T-helper 1 cell treated with Interleukin-12 subunit alpha and Interleukin-12 subunit beta and Interleukin-4 antibody, amounts not matched to agents 30 μg/mL and 1 μg/mL, for 36 hours (primary cell): ENCODE data around the gene PRRT2.

Source experiments
- H3K27ac Mint-ChIP-seq: one replicate; pipeline ENCODE4 v1.8.0; 2021; ENCODE audit warnings: mild to moderate bottlenecking, mixed read lengths
- H3K27me3 Mint-ChIP-seq: one replicate; pipeline ENCODE4 v1.8.0; 2021; ENCODE audit warnings: low read depth, mixed read lengths
- H3K36me3 Mint-ChIP-seq: one replicate; pipeline ENCODE4 v1.8.0; 2021; ENCODE audit warnings: low read depth, mixed read lengths
- H3K4me1 Mint-ChIP-seq: one replicate; pipeline ENCODE4 v1.8.0; 2021; ENCODE audit warnings: low read depth, mixed read lengths
- H3K4me3 Mint-ChIP-seq: one replicate; pipeline ENCODE4 v1.8.0; 2021; ENCODE audit warnings: mild to moderate bottlenecking, moderate library complexity, mixed read lengths
- H3K9me3 Mint-ChIP-seq: one replicate; pipeline ENCODE4 v1.8.0; 2021; ENCODE audit warnings: mixed read lengths

The PRRT2 gene

DNA sequence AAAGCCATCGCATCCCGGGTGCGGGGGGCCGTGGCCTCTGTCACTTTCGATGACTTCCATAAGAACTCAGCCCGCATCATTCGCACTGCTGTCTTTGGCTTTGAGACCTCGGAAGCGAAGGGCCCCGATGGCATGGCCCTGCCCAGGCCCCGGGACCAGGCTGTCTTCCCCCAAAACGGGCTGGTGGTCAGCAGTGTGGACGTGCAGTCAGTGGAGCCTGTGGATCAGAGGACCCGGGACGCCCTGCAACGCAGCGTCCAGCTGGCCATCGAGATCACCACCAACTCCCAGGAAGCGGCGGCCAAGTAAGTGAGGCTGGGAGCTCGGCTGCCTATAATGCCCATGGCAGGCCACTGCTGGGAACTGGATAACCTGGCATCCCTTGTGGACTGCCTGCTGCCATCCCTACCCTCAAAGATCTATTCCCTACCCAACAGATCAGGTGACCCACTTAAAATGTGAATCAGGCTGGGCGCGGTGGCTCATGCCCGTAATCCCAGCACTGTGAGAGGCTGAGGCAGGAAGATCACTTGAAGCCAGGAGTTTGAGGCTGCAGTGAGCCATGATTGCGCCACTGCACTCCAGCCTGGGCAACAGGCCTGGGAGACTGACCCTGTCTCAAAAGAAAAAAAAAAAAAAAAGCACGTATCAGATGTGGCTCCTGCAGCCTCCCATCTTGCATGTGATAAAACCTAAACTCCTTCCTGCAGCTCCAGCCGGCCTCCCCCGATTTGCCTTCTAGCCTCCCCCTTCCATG lies 32.8 kb downstream of the PRRT2 start:
- no peaks in the 10 kb centered on the region for H3K27me3 Mint-ChIP-seq

DNA sequence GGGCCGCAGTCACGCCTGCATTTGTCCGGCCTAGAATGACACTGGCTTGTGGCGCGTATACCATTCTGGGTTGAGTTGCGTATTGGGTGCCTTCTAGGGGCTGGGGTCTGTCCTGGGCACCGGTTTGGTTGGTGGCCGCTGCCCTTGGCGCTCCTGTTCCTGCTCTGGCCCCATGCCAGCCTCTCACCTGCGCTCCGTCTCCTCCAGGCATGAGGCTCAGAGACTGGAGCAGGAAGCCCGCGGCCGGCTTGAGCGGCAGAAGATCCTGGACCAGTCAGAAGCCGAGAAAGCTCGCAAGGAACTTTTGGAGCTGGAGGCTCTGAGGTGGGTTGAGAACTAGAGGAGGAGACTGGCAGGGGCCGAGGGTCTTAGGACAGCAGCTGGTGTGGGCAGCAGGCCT lies 33.7 kb downstream of the PRRT2 start:
- no peaks in the 10 kb centered on the region for H3K27me3 Mint-ChIP-seq
- H3K4me1 Mint-ChIP-seq, result peaks cover 2% of the 10 kb centered on the region
- no peak overlapping the region for H3K27ac Mint-ChIP-seq
- H3K36me3 Mint-ChIP-seq, result peaks cover 33% of the 10 kb centered on the region
- no peak overlapping the region for H3K4me3 Mint-ChIP-seq
- H3K9me3 Mint-ChIP-seq, result no peaks in the 10 kb centered on the region

More for the DNA sequence above, 32.8 kb downstream of the PRRT2 start:
- H3K36me3 Mint-ChIP-seq, result peaks cover 32% of the 10 kb centered on the region
- H3K9me3 Mint-ChIP-seq, result no peaks in the 10 kb centered on the region
- no peak overlapping the region for H3K27ac Mint-ChIP-seq
- peaks cover 2% of the 10 kb centered on the region for H3K4me1 Mint-ChIP-seq
- H3K4me3 Mint-ChIP-seq, result no peak overlapping the region

DNA sequence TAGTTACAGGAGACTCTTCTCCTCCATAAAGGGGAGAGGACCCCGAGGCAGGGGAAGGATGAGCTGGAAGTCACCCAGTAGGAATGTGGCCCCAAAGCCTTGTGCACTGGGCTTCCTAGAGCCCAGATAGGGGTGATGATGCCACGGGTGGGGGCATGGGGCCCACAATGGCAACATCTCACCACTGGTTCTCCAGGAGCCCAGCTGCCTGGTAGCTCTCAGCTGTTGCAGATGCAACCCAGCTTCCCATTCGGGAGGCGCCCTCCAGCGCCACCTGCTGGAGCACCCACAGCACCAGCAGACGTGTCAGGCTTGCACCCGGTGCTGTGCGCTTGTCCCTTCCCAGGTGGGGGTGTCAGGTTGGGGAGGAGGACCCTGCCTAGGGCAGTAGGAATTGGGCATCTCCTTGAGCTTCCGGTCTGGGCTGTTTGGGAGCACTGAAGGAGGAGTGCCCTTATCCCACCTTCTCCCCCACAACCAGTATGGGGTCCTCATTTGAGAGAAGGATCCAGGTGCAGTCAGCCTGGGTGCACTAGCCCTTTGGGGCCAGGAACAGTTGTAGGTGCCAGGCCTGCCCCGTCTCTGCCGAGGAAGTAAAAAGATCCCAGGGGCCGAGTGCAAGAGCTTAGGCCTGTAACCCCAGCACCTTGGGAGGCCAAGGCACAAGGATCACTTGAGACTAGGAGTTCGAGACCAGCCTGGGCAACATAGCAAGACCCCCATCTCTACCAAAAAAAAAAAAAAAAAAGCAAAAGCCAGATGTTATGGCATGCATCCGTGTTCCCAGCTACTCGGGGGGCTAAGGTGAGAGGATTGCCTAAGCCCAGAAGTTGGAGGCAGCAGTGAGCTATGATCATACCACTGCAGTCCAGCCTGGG lies 36.7 kb downstream of the PRRT2 start:
- Mint-ChIP-seq H3K4me3 (no peak overlapping the region), H3K27ac (peak overlapping the region; percentile 41), H3K9me3 (no peaks in the 10 kb centered on the region), H3K27me3 (no peaks in the 10 kb centered on the region), H3K4me1 (peaks cover 2% of the 10 kb centered on the region), H3K36me3 (peaks cover 33% of the 10 kb centered on the region)

DNA sequence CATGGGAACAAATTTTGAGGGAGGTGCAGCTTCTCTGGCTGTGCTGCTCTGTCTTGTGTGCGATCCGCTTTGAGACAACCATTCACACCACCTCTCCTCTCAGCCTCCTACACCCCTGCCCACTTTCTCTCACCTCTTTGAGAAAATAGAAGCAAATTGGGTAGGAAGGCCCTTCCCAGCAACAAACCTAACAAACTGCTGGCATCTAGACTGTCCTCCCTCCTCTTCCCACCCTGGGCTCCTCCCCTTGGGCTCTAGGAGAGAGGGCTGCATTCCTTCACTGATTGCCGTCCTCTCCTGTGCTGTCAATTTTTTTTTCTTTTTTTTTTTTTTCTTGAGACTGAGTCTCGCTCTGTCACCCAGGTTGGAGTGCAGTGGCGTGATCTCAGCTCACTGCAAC lies 37.5 kb downstream of the PRRT2 start:
- Mint-ChIP-seq H3K4me1 (peaks cover 2% of the 10 kb centered on the region), H3K4me3 (no peak overlapping the region)

DNA sequence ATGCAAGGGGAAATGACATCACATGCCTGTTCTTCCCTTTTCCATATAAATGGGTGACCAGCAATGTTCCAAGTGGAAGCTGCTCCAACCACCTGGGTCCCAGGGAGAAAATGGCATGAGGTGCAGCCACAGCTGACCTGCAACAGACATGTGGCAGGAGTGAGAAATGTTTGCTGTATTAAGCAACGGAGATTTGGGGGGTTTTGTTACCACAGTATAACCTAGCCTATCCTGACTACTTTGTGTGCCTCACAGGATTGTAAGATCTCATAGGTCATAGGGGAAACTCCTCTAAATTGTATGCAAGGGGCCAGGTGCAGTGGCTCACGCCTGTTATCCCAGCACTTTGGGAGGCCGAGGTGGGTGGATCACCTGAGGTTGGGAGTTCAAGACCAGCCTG lies 39.0 kb downstream of the PRRT2 start:
- Mint-ChIP-seq H3K4me3 (no peak overlapping the region), H3K36me3 (peaks cover 23% of the 10 kb centered on the region), H3K4me1 (peaks cover 4% of the 10 kb centered on the region), H3K27me3 (no peaks in the 10 kb centered on the region), H3K27ac (no peak overlapping the region), H3K9me3 (no peaks in the 10 kb centered on the region)

More for the DNA sequence above, 37.5 kb downstream of the PRRT2 start:
- Mint-ChIP-seq H3K9me3 (no peaks in the 10 kb centered on the region), H3K27me3 (no peaks in the 10 kb centered on the region), H3K36me3 (peaks cover 30% of the 10 kb centered on the region), H3K27ac (no peak overlapping the region)

DNA sequence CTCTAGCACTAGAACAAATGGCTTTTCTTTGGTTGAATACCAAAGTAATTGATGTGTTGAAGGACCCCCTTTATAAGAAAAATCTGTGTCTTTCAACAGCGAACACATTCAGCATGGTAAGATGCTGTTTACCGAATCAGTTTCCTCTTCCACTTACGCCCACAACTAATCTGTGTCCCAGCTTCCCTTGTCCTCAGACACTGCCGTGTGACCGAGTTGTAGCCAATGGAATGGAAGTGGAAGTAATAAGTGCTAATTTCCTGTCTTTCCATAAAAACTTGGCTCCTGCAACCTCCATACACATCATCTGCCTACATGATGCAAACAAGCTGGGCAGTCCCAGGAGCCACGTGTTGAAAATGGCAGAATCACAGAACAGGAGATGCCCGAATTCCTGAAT lies 40.7 kb downstream of the PRRT2 start:
- no peak overlapping the region for H3K27ac Mint-ChIP-seq
- H3K27me3 Mint-ChIP-seq, result no peaks in the 10 kb centered on the region
- H3K4me1 Mint-ChIP-seq, result peaks cover 4% of the 10 kb centered on the region
- H3K36me3 Mint-ChIP-seq, result peaks cover 19% of the 10 kb centered on the region
- H3K4me3 Mint-ChIP-seq, result no peak overlapping the region
- H3K9me3 Mint-ChIP-seq, result no peaks in the 10 kb centered on the region

DNA sequence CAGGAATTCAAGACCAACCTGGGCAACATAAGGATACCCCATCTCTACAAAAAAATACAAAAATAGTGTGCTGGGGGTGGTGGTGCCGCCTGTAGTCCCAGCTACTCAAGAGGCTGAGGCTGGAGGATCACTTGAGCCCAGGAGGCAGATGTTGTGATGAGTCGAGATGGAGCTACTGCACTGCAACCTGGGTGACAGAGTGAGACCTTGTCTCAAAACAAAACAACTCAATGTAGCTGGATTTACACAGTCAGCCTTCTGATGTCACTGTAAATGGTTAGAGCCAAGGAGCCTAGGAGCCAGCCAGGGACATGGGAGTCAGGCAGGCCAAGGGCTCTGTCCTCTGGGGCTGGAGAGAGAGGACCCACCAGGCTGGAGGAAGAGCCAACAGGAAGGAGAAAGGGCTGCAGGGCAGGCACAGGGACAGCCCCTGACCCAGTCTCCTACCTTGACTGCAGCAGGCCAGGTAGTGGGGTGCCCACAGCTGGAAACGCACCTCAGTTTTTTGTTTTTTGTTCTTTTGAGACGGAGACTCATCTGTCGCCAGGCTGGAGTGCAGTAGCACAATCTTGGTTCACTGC lies 42.6 kb downstream of the PRRT2 start:
- H3K9me3 Mint-ChIP-seq, result no peaks in the 10 kb centered on the region

DNA sequence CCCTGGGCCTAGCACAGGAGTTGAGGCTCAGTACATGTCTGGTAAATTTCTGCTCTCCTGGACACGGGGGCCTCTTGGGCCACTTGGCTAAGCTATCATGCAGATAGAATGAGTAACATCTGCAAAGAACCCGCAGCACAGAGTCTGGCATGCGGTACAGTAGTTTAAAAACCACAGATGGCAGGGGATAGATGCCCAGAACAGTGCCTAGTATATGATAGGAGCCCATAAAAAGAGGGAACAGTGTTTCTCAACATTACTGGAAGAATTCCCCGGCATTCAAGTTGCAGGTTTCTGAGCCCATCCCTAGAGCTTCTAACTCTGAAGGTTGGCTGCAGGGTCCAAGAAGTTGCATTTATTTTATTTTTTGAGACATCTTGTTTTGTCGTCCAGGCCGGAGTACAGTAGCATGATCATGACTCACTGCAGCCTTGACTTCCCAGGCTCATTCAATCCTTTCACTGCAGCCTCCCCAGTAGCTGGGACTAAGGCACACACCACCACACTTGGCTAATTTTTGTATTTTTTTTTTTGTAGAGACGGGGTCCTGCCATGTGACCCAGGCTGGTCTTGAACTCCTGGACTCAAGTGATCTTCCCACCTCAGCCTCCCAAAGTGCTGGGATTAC lies 45.3 kb downstream of the PRRT2 start:
- peaks cover 19% of the 10 kb centered on the region for H3K36me3 Mint-ChIP-seq
- H3K27me3 Mint-ChIP-seq, result no peaks in the 10 kb centered on the region
- no peak overlapping the region for H3K27ac Mint-ChIP-seq
- H3K9me3 Mint-ChIP-seq, result no peaks in the 10 kb centered on the region
- H3K4me3 Mint-ChIP-seq, result no peak overlapping the region
- H3K4me1 Mint-ChIP-seq, result peaks cover 8% of the 10 kb centered on the region

More for the DNA sequence above, 42.6 kb downstream of the PRRT2 start:
- H3K36me3 Mint-ChIP-seq, result peaks cover 17% of the 10 kb centered on the region
- no peak overlapping the region for H3K27ac Mint-ChIP-seq
- no peaks in the 10 kb centered on the region for H3K27me3 Mint-ChIP-seq
- H3K4me3 Mint-ChIP-seq, result no peak overlapping the region
- peaks cover 2% of the 10 kb centered on the region for H3K4me1 Mint-ChIP-seq

DNA sequence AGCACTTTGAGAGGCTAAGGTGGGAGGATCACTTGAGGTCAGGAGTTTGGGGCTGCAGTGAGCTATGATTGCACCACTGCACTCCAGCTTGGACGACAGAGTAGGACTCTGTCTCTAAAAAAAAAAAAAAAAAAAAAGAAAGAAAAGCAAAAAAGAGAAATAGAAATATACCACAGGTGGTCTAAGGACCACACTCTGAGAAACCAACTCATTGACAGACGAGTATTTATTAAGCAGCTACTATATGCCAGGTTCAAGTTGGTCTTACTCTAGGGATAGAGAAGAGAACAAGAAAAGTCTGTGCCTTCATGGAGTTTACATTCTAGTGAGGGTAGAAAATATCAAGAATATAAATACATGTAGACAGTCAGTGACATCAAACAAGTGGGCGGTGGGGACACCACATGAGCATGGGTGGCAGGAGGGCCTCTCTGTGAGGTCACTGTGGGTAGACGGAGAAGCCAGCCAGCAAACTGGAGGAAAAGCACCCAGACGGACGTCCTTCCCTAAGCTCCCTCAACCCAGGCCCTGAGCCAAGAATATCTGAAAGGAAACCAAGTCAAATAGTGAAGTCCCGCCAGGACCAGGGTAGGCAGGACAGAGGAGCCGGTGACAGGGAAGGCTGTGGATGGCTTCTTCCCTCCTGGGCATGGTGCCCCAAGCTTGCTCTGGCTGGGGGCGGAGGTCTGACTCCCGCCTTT lies 46.3 kb downstream of the PRRT2 start:
- Mint-ChIP-seq H3K27ac (no peak overlapping the region), H3K27me3 (no peaks in the 10 kb centered on the region), H3K4me1 (peaks cover 8% of the 10 kb centered on the region), H3K9me3 (no peaks in the 10 kb centered on the region), H3K36me3 (peaks cover 19% of the 10 kb centered on the region), H3K4me3 (no peak overlapping the region)

DNA sequence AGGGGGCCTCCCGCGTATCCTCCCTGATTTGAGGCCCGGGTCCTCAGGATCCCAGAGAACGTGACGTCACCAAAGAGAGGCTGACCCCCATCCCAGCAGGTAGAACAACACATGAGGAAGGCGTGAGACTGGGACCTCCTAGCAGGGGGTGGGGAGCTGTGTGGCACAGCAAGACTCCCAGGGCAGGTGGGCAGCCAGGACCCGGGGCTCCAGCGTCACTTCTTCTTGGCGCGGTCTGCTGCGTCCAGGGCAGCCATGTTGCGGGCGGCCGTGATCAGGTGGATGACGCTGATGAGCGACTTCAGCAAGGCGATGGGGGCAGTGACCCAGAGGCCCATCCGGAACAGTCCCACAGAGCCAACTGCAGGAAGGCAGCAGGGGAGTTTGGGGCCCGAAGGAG lies 47.0 kb downstream of the PRRT2 start:
- peaks cover 19% of the 10 kb centered on the region for H3K36me3 Mint-ChIP-seq
- no peaks in the 10 kb centered on the region for H3K9me3 Mint-ChIP-seq
- H3K27ac Mint-ChIP-seq, result no peak overlapping the region
- no peaks in the 10 kb centered on the region for H3K27me3 Mint-ChIP-seq
- peaks cover 12% of the 10 kb centered on the region for H3K4me1 Mint-ChIP-seq
- no peak overlapping the region for H3K4me3 Mint-ChIP-seq

DNA sequence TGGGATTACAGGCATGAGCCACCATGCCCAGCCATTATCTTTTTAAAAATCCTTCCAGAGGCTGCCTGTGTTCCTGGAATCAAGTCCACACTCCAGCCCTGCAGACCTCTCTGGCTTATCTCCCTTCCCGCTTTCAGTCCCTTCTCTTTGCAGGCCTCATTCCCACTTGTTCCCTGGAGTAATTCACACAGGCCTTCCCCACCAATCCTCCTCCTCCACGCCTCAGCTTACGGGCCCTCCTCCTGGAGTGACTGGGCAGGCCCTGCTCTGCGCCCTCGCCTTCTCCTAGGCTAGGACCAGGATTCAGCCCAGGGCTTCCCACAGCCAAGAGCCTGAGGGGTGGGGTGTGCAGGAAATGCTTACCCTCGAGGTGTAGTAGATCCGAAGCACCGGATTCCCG lies 48.2 kb downstream of the PRRT2 start:
- H3K9me3 Mint-ChIP-seq, result no peaks in the 10 kb centered on the region
- peaks cover 19% of the 10 kb centered on the region for H3K36me3 Mint-ChIP-seq
- no peaks in the 10 kb centered on the region for H3K27me3 Mint-ChIP-seq
- H3K4me3 Mint-ChIP-seq, result peak overlapping the region; percentile 98
- H3K4me1 Mint-ChIP-seq, result peaks cover 10% of the 10 kb centered on the region
- H3K27ac Mint-ChIP-seq, result no peak overlapping the region

DNA sequence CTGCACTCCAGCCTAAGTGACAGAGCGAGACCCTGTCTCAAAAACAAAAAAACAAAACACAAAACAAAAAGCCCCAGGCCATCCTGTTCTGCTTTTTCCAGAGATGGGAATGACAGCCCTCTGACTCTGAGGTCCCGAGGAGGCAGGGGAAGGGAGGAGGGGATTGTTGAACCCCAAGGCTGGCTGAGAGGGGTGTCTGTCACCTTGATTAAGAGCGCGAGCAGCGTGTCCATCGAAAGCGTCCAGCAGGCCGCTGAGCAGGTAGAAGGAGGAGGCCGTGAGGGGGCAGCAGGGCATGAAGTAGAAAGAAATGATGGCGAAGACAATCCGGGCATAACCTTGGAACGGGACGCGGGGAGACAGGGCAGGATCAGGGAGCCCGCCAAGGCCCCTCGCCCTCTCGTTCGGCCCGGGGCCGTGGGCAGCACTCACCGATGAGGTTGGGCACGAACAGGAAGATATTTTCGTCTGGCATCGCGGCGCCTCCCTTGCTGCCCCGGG lies 50.4 kb downstream of the PRRT2 start:
- Mint-ChIP-seq H3K9me3 (no peaks in the 10 kb centered on the region), H3K4me3 (peak overlapping the region; percentile 98), H3K4me1 (peaks cover 10% of the 10 kb centered on the region)

DNA sequence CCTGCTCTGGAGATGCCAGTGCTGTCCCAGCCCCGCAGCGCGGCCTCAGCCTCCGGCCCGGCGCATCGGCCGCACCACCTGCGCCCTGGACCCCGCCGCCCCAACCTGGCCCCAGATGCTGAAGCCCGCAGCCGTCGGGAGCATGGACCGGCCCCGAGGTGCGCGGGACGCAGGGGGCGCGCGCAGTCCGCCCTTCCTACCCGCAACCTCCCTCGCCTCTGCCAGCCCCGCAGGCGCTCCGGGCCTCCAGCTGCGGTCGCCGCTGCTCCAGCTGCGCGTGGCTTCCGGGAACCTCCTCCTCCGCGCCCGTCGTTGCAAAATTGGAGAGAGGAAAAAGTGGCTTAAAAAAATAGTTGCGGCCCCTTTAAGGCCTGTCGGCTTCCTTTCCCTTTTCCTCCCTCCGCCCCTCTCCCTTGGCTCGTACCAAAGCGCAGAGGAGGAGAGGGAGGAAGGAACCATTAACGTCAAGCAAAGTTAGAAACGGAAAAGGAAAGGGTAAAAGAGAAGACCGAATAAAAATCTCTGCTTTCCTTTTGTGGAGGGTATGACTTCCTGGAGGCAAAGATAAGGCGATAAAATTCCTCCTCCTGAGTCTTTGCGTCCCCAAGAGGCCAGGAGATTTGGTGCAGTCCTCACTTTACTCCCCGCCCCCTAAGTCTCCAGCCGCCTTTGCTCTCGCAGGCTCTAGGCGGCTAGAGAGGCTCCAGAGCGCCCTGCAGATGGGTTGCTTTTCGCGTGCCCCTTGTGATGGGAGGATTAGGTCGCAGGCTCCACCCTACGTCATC lies 51.1 kb downstream of the PRRT2 start, which contains the start of gene CDIPT:
Gene CDIPT (minus strand): TSS at position 343 of the 785 bp plus-strand sequence. CDS start 369 bp downstream, outside the sequence.
- peaks cover 12% of the 10 kb centered on the region for H3K4me1 Mint-ChIP-seq
- no peaks in the 10 kb centered on the region for H3K9me3 Mint-ChIP-seq
- H3K27me3 Mint-ChIP-seq, result no peaks in the 10 kb centered on the region
- peak within 1 kb of the TSS; percentile 98 for H3K27ac Mint-ChIP-seq
- peak within 1 kb of the TSS; percentile 98 for H3K4me3 Mint-ChIP-seq
- peaks cover 19% of the 10 kb centered on the region for H3K36me3 Mint-ChIP-seq

More for the DNA sequence above, 50.4 kb downstream of the PRRT2 start:
- H3K27ac Mint-ChIP-seq, result peak overlapping the region; percentile 82
- peaks cover 19% of the 10 kb centered on the region for H3K36me3 Mint-ChIP-seq
- H3K27me3 Mint-ChIP-seq, result no peaks in the 10 kb centered on the region
